Ascending aorta (tissue), 2 donors: ENCODE results near the gene ATXN1. TPM values are rescaled to one million over a fixed set of nuclear protein-coding genes. Genes with fewer than 3 reads are reported as not detected.

Experiments used
- DNase-seq, 2 donors: peaks; one replicate each; pipeline ENCODE4 v3.0.0-alpha.2; 2019; ENCODE audit warnings: low spot score in 2 of 2
- H3K27ac ChIP-seq, 2 donors: fragments of 200-600 bp; sonication (generic); one replicate each; pipeline ENCODE4 v1.5.1; 2016 to 2017; ENCODE audit warnings: mild to moderate bottlenecking in 1 of 2
- H3K27me3 ChIP-seq: fragments of 200-600 bp; sonication (generic); one replicate; pipeline ENCODE4 v1.5.1; 2017
- H3K36me3 ChIP-seq, 2 donors: fragments of 200-600 bp; sonication (generic); one replicate each; pipeline ENCODE4 v1.5.1; 2016
- H3K4me1 ChIP-seq, 2 donors: fragments of 200-600 bp; sonication (generic); one replicate each; pipeline ENCODE4 v1.5.1; 2016 to 2017; ENCODE audit warnings: mild to moderate bottlenecking in 1 of 2
- H3K4me3 ChIP-seq, 2 donors: fragments of 200-600 bp; sonication (generic); one replicate each; pipeline ENCODE4 v1.5.1; 2016 to 2017; ENCODE audit warnings: mild to moderate bottlenecking in 1 of 2
- H3K9me3 ChIP-seq, 2 donors: fragments of 200-600 bp; sonication (generic); one replicate each; pipeline ENCODE4 v1.5.1; 2016
- intact Hi-C: fragments of 100-400 bp; cut with DNase I; formaldehyde crosslinking; loops from one replicate; pipeline ENCODE4 v1.15.1; 2023
- total RNA-seq: library from RNA; depleted of rRNA; stranded (reverse); fragments of >200 nt; gene quantifications from one replicate; pipeline ENCODE4 v1.1.0, GENCODE V29; 2016
- TF ChIP-seq, protein P1 (sequence below), 3 experiments: fragments of 200-600 bp in 2 of 3; fragments of 450-650 bp in 1 of 3; sonication (generic) in 2 of 3; IDR thresholded peaks; one replicate each; pipeline ENCODE4 v1.5.1; 2016 to 2019; ENCODE audit warnings: antibody characterized with exemption in 3 of 3, mild to moderate bottlenecking in 1 of 3, moderate library complexity in 1 of 3

Gene ATXN1
- total RNA-seq, 1 donor from 2014 or later = 68.3 TPM

DNA sequence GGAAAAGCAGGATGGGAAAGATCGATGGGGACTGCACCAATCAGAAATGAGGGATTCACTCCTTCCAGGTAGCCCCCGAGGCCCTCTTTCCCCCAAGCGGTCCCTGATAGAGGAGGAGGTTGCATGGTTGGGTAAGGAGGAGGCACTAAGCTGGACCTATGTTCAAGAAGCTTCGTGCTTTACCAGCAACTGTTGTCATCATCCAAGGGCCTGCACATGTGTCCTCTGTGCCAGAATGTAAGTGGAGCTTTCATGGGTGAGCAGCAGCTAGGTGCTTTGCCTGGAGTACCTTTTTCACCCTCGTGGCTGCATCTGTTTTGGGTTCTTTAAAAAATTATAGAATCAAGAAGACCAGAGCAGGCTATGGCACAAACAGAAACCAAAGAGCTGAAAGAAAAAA, 468.8 kb downstream of the ATXN1 start:
- Histone ChIP-seq H3K9me3 (no peaks in the 10 kb centered on the region), H3K4me3 (no peak overlapping the region), H3K27me3 (no peaks in the 10 kb centered on the region), H3K4me1 (no peaks in the 10 kb centered on the region), H3K27ac (no peak overlapping the region), H3K36me3 (peaks cover 19 to 54% of the 10 kb centered on the region in 2 donors)
- TF ChIP-seq, protein P1, sequence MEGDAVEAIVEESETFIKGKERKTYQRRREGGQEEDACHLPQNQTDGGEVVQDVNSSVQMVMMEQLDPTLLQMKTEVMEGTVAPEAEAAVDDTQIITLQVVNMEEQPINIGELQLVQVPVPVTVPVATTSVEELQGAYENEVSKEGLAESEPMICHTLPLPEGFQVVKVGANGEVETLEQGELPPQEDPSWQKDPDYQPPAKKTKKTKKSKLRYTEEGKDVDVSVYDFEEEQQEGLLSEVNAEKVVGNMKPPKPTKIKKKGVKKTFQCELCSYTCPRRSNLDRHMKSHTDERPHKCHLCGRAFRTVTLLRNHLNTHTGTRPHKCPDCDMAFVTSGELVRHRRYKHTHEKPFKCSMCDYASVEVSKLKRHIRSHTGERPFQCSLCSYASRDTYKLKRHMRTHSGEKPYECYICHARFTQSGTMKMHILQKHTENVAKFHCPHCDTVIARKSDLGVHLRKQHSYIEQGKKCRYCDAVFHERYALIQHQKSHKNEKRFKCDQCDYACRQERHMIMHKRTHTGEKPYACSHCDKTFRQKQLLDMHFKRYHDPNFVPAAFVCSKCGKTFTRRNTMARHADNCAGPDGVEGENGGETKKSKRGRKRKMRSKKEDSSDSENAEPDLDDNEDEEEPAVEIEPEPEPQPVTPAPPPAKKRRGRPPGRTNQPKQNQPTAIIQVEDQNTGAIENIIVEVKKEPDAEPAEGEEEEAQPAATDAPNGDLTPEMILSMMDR (IDR thresholded peaks at IDR 0.05) = no peak
- peak in 1 of 2 donors; percentile 2 for DNase-seq
- intact Hi-C loops = no loop called here

DNA sequence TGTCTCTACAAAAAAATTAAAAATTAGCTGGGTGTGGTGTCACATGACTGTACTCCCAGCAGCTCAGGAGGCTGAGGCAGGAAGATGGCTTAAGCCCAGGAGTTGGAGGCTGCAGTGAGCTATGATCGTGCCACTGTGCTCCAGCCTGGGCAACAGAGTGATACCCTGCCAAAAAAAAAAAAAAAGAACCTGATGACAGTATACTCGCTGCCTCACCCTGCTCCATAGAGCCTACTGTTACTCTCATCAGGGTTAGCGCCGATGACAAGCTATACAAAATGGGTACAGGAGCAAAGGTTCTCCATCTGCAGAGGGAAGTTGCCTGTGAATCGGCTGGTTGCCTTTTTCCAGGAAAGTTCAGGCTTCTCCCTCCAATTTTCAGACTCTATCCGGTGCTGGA, 469.5 kb downstream of the ATXN1 start:
- Histone ChIP-seq H3K9me3 (no peaks in the 10 kb centered on the region), H3K4me3 (no peak overlapping the region), H3K27me3 (no peaks in the 10 kb centered on the region), H3K36me3 (peaks cover 19 to 57% of the 10 kb centered on the region in 2 donors), H3K4me1 (no peaks in the 10 kb centered on the region), H3K27ac (no peak overlapping the region)
- intact Hi-C loops = no loop called here
- TF ChIP-seq, protein P1 (IDR thresholded peaks at IDR 0.05) = no peak
- DNase-seq = peak in 1 of 2 donors; percentile 27

DNA sequence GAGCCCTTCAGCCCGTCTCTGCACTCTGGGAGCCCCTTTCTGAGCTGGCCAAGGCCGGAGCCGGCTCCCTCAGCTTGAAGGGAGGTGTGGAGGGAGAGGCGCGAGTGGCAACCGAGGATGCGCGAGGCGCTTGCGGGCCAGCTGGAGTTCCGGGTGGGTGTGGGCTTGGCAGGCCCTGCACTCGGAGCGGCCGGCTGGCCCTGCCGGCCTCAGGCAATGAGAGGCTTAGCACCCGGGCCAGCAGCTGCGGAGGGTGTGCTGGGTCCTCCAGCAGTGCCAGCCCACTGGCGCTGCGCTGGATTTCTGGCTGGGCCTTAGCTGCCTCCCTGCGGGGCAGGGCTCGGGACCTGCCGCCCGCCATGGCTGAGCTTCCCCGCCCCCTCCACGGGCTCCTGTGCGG, 473.1 kb downstream of the ATXN1 start:
- Histone ChIP-seq H3K4me1 (peaks cover 0 to 3% of the 10 kb centered on the region in 2 donors), H3K4me3 (no peak overlapping the region), H3K27ac (no peak overlapping the region), H3K9me3 (no peaks in the 10 kb centered on the region), H3K36me3 (peaks cover 12 to 43% of the 10 kb centered on the region in 2 donors), H3K27me3 (no peaks in the 10 kb centered on the region)
- peak in 1 of 2 donors; percentile 52 for DNase-seq
- TF ChIP-seq, protein P1 (IDR thresholded peaks at IDR 0.05) = no peak
- intact Hi-C loops = loop anchor here (5.0 kb wide), 1 partner anchor 44 kb away; no protein-coding TSS in a partner anchor

DNA sequence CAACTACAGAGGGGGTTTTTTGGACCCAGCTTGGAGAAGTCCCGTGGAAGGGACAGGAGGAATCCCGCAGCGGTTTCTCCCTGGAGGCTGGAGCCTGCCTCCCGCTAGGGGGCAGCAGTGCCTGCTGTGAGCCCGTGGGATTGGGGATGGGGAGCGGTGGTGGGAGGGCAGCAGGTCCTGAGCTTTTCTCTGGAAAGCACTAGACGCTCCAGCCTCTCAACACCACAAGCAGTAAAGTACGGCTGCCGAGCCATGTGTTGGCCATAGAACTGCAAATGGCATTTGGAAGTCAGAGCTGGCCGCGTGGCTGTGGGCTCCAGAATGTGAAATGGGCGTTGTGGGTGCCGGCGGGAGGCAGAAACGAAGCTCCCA, 475.1 kb downstream of the ATXN1 start:
- TF ChIP-seq, protein P1 (IDR thresholded peaks at IDR 0.05) = peak; percentile 40 to 76 (median 66)

DNA sequence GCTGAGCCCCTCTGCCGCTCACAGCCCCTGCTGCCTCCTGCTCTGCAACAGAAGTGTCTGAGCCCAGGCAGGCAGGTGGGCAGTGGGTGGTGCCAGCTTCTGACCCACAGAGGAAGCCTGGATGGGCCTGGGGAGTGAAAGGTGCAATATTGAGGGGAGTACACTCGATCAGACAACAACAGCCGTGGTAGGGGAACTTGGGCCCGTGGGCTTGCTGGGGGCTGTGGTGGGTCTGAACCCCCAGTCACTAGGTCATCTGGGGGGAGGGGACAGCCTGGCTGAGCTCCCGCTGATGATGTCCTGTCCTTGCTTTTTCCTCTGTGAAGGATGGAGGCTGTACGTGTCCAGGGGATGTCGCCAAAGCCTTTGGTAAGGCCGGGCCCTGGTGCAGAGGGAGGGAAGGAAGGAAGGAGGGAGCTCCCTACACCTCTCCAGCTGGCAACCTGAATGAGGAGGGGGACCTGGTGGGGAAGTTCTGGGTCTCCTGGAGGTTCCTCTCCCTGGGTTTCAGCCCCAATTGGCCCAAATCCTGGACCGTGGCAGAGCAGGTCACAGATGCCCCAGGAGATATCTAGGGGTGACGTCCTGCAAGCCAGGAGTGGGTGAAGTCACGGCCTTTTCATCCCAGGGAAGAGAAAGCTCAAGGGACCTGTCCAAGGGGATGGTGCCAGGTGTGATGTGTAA, 475.7 kb downstream of the ATXN1 start:
- Histone ChIP-seq H3K4me3 (peak overlapping the region in 1 of 2 donors; percentile 13), H3K36me3 (peaks cover 4 to 29% of the 10 kb centered on the region in 2 donors), H3K9me3 (no peaks in the 10 kb centered on the region), H3K27ac (no peak overlapping the region), H3K4me1 (peaks cover 0 to 3% of the 10 kb centered on the region in 2 donors), H3K27me3 (no peaks in the 10 kb centered on the region)
- intact Hi-C loops = loop anchor here (5.0 kb wide), 1 partner anchor 47 kb away; no protein-coding TSS in a partner anchor
- no peak for DNase-seq
- TF ChIP-seq, protein P1 (IDR thresholded peaks at IDR 0.05) = no peak

More for the DNA sequence above, 475.1 kb downstream of the ATXN1 start:
- Histone ChIP-seq H3K36me3 (peaks cover 9 to 34% of the 10 kb centered on the region in 2 donors), H3K27me3 (no peaks in the 10 kb centered on the region), H3K27ac (no peak overlapping the region), H3K4me1 (peaks cover 0 to 3% of the 10 kb centered on the region in 2 donors), H3K4me3 (peak overlapping the region in 1 of 2 donors; percentile 13), H3K9me3 (no peaks in the 10 kb centered on the region)
- DNase-seq = peak in 1 of 2 donors; percentile 63
- intact Hi-C loops = loop anchor here (5.0 kb wide), 1 partner anchor 46 kb away; no protein-coding TSS in a partner anchor
